Gastrocnemius medialis (tissue), 4 donors: ENCODE data around the gene RAD51B.

ENCODE experiments used
- POLR2A ChIP-seq, 2 donors: fragments of 450-650 bp; IDR thresholded peaks; one replicate each; pipeline ENCODE4 v1.6.1; 2017; ENCODE audit warnings: antibody characterized with exemption in 2 of 2, mild to moderate bottlenecking in 2 of 2, moderate library complexity in 2 of 2
- TF ChIP-seq, protein P1 (sequence below), 5 experiments: fragments of 450-650 bp in 3 of 5; fragments of 200-600 bp in 2 of 5; sonication (generic) in 2 of 5; IDR thresholded peaks in 4 of 5; conservative IDR thresholded peaks in 1 of 5; 1 replicate in 4 of 5; 2 replicates in 1 of 5; pipeline ENCODE4 v1.5.1; 2016 to 2019; ENCODE audit warnings: antibody characterized with exemption in 5 of 5, mild to moderate bottlenecking in 3 of 5, moderate library complexity in 3 of 5

DNA sequence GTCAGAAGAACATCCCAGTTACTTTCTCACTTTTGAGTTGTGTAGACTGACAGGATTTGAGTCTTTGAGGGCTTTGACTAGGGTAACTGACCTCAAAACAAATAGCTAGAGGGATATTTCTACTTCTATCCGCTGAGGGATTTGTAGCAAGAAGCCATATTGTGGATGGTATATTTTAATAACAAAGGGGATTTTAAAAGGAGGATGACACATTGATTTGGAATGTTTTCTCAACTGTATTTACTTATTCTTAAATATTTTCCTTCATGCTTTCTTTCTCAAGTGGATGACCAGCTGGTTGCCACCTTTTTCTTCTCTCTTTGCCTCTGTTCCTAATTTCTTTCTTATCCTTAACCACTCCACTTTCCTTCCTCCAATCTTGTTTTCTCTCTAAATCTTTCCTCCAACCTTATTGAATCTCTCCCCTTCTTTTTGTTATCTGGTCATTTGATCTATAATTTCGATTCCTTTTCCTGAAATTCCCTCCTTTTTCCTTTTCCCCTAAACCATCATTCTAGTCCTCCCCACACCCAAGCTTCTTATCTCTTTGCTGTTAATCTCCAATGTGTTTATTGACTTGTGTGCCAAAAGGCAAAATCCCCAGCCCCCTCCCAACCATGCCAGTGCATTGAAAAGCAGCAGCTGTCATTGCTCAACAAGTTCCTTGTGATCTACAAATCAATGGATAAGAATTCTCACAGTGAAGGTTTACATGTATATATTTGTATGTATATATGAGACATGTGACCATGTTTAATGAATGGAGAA lies 411.6 kb downstream of the RAD51B start:
- TF ChIP-seq, protein P1, sequence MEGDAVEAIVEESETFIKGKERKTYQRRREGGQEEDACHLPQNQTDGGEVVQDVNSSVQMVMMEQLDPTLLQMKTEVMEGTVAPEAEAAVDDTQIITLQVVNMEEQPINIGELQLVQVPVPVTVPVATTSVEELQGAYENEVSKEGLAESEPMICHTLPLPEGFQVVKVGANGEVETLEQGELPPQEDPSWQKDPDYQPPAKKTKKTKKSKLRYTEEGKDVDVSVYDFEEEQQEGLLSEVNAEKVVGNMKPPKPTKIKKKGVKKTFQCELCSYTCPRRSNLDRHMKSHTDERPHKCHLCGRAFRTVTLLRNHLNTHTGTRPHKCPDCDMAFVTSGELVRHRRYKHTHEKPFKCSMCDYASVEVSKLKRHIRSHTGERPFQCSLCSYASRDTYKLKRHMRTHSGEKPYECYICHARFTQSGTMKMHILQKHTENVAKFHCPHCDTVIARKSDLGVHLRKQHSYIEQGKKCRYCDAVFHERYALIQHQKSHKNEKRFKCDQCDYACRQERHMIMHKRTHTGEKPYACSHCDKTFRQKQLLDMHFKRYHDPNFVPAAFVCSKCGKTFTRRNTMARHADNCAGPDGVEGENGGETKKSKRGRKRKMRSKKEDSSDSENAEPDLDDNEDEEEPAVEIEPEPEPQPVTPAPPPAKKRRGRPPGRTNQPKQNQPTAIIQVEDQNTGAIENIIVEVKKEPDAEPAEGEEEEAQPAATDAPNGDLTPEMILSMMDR (IDR thresholded peaks at IDR 0.05 in 4 of 5, conservative IDR thresholded peaks at IDR 0.05 in 1 of 5) = no peak
- TF ChIP-seq POLR2A (IDR thresholded peaks at IDR 0.05) = no peak
